Astrocyte of the cerebellum (primary cell): ENCODE measurements around the gene RNASE11.

Experiments used
- DNase-seq: peaks from one replicate; pipeline ENCODE4 v3.0.0-alpha.2; 2011; ENCODE audit warnings: low read depth
- H3K4me3 ChIP-seq: 2 replicates; pipeline ENCODE4 v1.5.1; 2011; ENCODE audit warnings: mild to moderate bottlenecking, low read depth, low read length, moderate library complexity
- in situ Hi-C: cut with HindIII; loops from 2 replicates; pipeline ENCODE4 v1.10.0; 2017; ENCODE audit warnings: low sequenced_read_pairs
- TF ChIP-seq, protein P1 (sequence below): IDR thresholded peaks from 2 replicates; pipeline ENCODE4 v1.5.1; 2012; ENCODE audit warnings: low read length, low read depth, moderate library complexity, mild to moderate bottlenecking; ENCODE audit errors: missing control alignments

The RNASE11 gene

DNA sequence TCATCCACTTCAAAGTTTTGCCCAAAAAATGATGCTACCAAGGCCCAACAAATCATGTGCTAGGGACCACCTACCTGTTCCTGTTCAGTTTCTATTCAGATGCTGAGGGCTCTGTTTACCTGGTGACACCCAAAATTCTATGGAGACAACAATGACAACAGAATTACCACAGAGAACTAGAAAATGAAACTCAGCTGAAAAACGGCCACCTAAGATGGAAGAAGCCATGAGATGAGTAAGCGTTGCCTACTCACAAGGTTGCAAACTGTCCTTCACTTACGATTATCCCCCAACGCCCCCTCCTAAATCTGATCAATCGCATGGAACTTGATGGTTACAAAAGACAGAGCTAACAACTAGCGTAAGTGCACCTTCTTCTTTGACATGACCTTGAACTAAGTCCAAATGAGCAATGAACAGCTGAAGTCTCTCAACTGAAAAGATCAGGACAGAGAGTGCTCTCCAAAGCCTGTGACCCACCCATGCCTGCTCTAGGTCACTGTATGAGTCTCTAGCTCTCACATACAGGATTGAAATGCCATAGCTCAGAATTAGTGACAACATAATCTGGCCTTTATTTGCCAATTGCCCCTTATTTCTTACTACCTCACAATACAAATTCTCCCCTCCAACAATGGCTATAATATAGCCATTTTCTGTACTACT lies at the start of gene RNASE11:
RNASE11 (minus strand) TSS at position 513 of the 666 bp plus-strand sequence.
- no peak within 1 kb of the TSS for H3K4me3 ChIP-seq
- in situ Hi-C loops = no loop called here
- DNase-seq = no peak
- TF ChIP-seq, protein P1, sequence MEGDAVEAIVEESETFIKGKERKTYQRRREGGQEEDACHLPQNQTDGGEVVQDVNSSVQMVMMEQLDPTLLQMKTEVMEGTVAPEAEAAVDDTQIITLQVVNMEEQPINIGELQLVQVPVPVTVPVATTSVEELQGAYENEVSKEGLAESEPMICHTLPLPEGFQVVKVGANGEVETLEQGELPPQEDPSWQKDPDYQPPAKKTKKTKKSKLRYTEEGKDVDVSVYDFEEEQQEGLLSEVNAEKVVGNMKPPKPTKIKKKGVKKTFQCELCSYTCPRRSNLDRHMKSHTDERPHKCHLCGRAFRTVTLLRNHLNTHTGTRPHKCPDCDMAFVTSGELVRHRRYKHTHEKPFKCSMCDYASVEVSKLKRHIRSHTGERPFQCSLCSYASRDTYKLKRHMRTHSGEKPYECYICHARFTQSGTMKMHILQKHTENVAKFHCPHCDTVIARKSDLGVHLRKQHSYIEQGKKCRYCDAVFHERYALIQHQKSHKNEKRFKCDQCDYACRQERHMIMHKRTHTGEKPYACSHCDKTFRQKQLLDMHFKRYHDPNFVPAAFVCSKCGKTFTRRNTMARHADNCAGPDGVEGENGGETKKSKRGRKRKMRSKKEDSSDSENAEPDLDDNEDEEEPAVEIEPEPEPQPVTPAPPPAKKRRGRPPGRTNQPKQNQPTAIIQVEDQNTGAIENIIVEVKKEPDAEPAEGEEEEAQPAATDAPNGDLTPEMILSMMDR = no peak

GRCh38 chr14:20632831-20633691 lies 45.3 kb upstream of the RNASE11 start:
- in situ Hi-C loops = no loop called here
- no peak for DNase-seq
- H3K4me3 ChIP-seq = peak overlapping the region; percentile 40
- TF ChIP-seq, protein P1 = no peak

GRCh38 chr14:20632448-20632830 lies 44.6 kb upstream of the RNASE11 start:
- peak overlapping the region; percentile 40 for H3K4me3 ChIP-seq
- DNase-seq = no peak
- TF ChIP-seq, protein P1 = no peak
- in situ Hi-C loops = no loop called here

DNA sequence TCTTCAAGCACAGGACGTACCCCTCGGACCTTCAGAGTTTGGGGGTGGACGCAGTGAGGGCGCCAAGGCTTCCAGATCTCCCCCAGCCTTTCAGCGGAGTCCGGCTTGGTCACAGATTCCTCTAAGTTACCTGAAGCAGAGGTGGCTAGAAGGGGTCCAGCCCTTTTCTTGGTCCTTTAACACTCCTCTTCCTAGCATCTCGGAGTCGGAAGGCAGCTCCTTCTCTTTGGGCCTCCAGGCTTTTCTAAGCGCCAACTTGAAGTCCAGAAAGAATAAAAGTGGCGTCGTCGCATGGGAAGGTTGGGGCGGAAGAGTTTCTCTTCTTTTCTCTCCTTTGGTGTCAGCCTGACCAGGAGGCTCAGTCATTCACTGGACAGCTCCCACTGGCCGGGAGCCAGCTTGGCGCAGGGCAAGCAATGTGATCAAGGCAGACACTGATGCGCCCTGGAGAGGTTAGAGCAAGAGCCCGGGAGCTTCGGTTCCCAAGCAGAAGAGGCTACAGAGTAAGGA lies 44.1 kb upstream of the RNASE11 start:
- TF ChIP-seq, protein P1 = no peak
- DNase-seq = no peak
- H3K4me3 ChIP-seq = peak overlapping the region; percentile 40
- in situ Hi-C loops = no loop called here

GRCh38 chr14:20631023-20631879 lies 43.5 kb upstream of the RNASE11 start:
- TF ChIP-seq, protein P1 = no peak
- in situ Hi-C loops = no loop called here
- no peak for DNase-seq
- H3K4me3 ChIP-seq = peak overlapping the region; percentile 40
